ENCODE results near the gene MCC.

Gene MCC

DNA sequence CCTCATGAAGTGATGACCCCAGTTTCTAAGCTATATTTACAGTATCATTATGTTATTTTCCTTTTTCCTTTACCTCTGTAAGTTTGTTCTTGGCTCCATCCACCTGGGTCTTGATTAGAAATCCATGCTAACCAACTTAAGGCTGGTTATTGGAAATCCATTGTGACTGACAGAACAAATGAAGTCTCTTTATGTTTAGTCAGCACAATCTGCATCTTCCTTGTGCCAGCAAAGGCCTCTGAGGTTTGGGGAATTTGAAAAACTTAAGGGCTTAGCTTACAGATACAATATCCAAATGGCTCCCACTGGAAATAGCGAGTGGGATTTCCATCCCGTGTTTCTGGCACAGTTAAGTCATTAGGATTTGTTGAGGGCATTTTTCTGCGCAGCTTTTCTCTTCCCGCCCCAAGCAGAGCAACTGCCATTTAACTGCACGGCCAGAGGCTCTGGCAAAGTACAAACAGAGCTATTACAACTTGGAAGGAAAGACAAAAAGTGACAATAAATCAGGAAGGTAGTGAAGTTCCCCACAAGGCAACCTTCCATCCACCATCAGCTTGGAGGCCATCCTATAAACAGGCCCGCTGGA, 447.5 kb downstream of the MCC start:
- DNase-seq (ENCODE audit: low read depth) = no peak
- H3K4me3 ChIP-seq (ENCODE audit: low read depth, low read length) = no peak overlapping the region
- TF ChIP-seq CTCF (IDR thresholded peaks at IDR 0.05; ENCODE audit: control insufficient read depth, extremely low read depth, insufficient read depth) = no peak

DNA sequence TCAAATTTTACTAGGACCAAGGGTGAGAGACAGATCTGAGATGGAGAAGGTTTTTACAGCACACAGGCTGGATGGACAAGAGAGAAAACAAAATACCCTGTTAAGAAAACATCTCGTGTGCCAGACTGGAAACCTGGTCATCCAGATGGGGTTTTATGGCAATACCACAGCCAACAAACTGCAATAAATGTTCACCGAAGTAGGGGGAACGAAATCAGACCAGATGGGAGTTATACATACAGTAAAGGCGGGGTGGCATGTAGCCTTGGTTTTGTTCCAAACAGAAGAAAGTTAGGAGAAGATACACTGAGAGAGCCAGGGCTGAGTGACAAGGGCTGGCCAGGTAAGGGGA, 448.3 kb downstream of the MCC start:
- H3K4me3 ChIP-seq (ENCODE audit: low read depth, low read length) = no peak overlapping the region
- no peak for TF ChIP-seq CTCF (IDR thresholded peaks at IDR 0.05; ENCODE audit: control insufficient read depth, extremely low read depth, insufficient read depth)
- no peak for DNase-seq (ENCODE audit: low read depth)

DNA sequence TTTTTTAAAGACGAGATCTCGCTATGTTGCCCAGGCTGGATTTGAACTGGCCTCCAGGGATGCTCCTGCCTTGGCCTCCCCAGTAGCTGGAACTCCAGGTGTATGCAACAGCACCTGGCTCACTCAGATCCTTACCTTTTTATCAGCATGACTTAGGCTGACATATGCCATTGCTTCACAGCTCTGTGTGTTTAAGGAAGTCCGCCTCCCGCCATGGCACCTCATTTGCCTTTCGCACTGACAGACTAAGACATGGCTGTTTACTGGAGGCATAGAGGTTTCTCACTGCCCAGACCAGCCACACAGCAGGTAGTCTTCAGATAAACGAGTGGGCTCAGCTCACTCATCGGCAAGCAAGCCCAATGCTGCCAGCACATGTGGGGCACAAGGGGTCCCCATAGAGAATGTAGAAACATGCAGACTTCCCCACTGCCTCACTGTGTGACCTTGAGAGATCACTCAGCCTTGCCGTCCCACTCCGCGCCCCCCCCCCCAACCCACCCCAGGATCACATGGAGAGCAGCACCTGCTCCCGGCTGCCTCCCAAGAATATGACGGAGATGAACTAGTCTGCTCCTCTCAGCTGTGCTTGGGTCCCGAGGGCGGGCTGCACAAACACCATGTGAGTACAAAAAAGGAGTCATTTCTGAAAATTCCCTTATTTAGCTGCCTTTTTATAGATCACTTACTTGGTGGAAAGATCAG, 448.9 kb downstream of the MCC start:
- DNase-seq (ENCODE audit: low read depth) = no peak
- TF ChIP-seq CTCF (IDR thresholded peaks at IDR 0.05; ENCODE audit: control insufficient read depth, extremely low read depth, insufficient read depth) = no peak
- no peak overlapping the region for H3K4me3 ChIP-seq (ENCODE audit: low read depth, low read length)

DNA sequence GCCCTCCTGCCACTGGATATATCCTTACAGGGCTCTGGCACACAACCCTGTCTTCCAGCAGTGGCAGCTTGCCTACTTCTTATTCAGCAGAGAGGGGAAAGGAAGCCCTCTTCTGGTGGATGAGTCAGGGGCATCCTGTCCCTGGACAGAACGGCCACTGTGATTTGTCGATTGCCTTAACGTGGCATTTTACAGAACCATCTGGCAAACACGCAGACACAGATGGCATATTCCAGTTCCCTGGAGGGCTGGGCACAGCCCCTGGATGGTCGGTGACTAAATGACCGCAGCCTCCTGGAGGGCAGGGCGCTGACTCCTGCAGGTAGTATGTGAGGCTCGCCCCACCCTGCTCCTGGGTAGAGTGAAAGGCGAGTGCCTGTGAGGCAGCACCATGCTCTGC, 449.5 kb downstream of the MCC start:
- no peak for TF ChIP-seq CTCF (IDR thresholded peaks at IDR 0.05; ENCODE audit: control insufficient read depth, extremely low read depth, insufficient read depth)
- no peak overlapping the region for H3K4me3 ChIP-seq (ENCODE audit: low read depth, low read length)
- no peak for DNase-seq (ENCODE audit: low read depth)

DNA sequence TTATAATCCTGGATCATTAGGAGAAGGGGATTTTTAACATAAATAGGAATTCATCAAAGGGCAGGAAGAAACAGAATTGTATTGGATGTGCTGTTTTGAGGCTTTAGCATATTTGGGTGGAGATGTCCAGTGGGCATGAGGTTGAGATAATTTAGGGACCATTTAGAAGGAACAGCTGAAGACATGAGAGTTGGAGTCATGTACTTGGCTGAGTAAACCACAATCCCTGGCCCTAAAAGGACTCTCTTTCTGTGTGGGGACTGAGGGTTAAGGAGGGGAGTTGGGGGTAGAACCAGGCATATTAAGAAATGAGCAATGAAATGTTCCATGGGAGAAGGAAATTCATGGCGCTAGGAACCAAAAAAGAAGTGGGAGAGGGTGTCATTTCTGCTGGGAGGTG, 450.1 kb downstream of the MCC start:
- DNase-seq (ENCODE audit: low read depth) = no peak
- H3K4me3 ChIP-seq (ENCODE audit: low read depth, low read length) = no peak overlapping the region
- no peak for TF ChIP-seq CTCF (IDR thresholded peaks at IDR 0.05; ENCODE audit: control insufficient read depth, extremely low read depth, insufficient read depth)

GRCh38 chr5:113036826-113037225, 451.4 kb downstream of the MCC start:
- H3K4me3 ChIP-seq (ENCODE audit: low read depth, low read length) = no peak overlapping the region
- no peak for TF ChIP-seq CTCF (IDR thresholded peaks at IDR 0.05; ENCODE audit: control insufficient read depth, extremely low read depth, insufficient read depth)
- DNase-seq (ENCODE audit: low read depth) = no peak

DNA sequence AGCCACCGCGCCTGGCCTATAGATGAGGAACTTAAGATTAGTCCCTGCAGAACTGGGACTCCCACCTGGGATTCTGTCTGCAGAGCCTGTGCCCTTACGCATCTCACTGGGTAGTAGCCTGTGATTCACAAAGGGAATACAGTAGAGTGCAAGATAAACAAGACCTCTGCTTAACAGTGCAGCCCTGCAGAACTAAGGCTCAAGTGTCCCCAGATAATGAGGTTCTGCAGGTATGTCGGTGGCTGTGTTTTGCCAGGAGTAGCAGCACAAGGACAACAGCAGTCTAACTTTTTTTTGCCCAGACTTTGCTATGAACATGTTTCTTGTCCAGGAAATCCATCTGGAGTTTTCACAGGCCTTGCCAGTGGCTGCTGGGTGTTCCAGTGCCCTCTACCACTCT, 451.9 kb downstream of the MCC start:
- TF ChIP-seq CTCF (IDR thresholded peaks at IDR 0.05; ENCODE audit: control insufficient read depth, extremely low read depth, insufficient read depth) = no peak
- H3K4me3 ChIP-seq (ENCODE audit: low read depth, low read length) = no peak overlapping the region
- no peak for DNase-seq (ENCODE audit: low read depth)
